ENCODE measurements around the gene BTD.

The BTD gene

GRCh38 chr3:15693355-15693754, 91.8 kb downstream of the BTD start:
- ATAC-seq: peak; percentile 39
- H3K36me3 Mint-ChIP-seq: peaks cover 89% of the 10 kb centered on the region
- no peaks in the 10 kb centered on the region for H3K9me3 Mint-ChIP-seq
- no peak overlapping the region for H3K4me3 Mint-ChIP-seq
- no peak for DNase-seq (ENCODE audit: low spot score in 2 of 2)
- H3K27ac Mint-ChIP-seq: no peak overlapping the region
- no peaks in the 10 kb centered on the region for H3K4me1 Mint-ChIP-seq

DNA sequence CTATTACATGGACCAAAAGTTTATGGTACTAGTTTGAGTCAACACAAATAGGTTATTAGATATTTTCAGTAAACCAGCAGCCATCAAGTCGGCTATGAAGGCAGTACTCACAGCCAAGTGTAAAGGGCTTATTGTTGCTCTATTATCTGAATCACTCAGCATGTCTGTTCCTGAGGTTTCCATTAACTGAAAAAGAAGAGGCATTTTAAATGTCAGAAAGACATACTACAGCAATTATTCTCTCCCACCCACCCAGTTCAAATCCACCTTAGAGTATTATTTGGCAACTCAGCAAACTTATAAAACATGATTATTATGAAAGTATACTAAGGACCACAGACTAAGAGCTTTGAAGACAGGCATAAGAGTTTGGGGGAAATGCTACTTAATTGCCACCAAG, 93.1 kb downstream of the BTD start:
- DNase-seq (ENCODE audit: low spot score in 2 of 2) (no peak), ATAC-seq (no peak)
- Mint-ChIP-seq H3K4me1 (no peaks in the 10 kb centered on the region), H3K9me3 (no peaks in the 10 kb centered on the region), H3K27ac (no peak overlapping the region), H3K36me3 (peaks cover 77% of the 10 kb centered on the region), H3K4me3 (no peak overlapping the region)
